Stimulated activated CD8-positive, alpha-beta memory T cell treated with anti-CD3 and anti-CD28 coated beads, Interleukin-15, amount 100 ng/mL, for 4 hours (primary cell): ENCODE results near the gene HACD2.

ENCODE experiments used
- DNase-seq, 2 donors: peaks; one replicate each; pipeline ENCODE4 v3.0.0-alpha.2; 2020; ENCODE audit warnings: low read depth in 2 of 2

The HACD2 gene

DNA sequence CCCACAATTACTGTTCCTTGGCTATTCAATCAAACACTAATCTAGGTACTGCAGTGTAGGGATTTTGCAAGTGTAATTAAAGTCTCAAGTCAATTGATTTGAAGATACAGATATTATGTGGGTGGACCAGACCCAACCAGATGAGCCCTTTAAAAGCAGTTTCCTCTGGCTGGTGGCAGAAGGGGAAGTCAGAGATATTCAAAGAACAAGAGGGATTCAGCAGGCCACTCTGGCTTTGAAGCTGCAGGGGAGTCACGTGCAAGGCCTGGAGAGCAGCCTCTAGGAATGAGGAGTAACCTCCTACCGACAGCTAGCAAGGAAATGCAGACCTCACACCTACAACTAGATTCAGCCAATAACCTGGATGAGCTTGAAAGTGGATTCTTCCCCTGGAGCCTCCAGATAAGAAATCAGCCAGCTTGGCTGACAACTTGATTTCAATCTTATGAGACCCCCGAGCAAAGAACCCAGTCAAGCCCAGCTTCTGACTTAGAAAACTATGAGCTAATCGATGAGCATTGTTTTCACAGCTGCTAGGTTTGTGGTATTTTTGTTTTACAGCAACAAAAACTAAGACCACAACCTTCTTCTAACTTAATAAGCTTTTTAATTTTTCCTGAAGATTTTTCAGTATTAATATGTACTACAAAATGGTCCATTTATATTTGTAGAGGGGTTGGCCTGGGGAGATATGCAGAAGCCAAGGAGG lies 13.4 kb downstream of the HACD2 start:
- no peak for DNase-seq

DNA sequence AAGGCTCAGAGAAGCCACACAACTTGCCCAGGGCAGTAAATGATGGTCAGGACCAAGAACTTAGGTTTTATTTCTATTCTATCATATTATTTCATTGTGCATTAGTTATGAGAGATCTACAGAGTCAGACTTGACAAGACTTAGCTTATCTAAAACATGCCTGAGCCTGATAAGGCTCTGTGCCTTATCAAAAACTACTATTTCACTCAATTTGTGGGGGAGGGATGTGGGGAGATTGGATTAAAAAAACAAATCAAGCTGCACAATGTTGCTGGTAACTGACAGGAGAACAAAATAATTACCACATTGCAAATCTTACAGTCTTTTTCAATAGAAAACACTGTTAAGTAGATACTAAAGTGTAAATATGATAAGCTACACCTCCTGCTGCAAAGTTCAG lies 16.0 kb downstream of the HACD2 start:
- DNase-seq, result no peak

- no peak for DNase-seq
Measured at GRCh38 chr3:123568034-123568433, 16.8 kb downstream of the HACD2 start.

DNA sequence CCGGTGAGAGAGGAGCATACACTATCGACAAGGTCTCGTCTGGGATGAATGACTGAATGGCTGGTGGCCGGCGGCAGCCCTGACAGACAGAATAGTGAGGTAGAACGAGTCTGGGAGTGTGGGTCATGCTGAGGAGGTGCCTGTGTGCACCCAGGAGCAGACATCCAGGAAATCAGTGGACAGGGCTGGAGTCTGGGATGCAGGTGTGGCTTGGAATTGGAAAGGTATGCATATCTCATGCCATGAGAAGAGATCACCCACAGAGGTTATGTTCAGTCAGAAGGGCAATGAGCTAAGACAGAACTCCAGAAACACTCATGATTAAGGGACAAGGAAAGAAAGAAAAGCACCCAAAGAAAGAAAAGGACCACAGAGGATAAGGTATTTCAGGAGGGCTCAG lies 20.8 kb downstream of the HACD2 start:
- no peak for DNase-seq

DNA sequence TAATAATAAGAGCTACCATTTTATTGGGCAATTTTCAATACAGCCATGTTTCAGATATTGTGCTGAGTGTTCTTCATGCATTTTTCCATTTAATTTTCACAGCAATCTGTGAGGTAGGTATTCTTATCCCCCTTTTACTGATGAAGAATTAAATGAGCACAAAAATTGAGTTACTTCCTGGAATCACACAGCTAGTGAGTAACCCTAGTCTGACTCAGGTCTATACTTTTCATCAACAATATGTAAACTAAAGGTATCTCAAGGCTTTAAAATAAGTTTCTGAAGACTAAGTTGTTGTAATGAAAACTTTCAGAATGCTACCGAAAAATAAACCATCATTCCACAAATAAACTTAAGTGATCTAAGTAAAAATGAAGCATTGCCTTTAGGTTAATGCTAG lies 22.3 kb downstream of the HACD2 start:
- no peak for DNase-seq

DNA sequence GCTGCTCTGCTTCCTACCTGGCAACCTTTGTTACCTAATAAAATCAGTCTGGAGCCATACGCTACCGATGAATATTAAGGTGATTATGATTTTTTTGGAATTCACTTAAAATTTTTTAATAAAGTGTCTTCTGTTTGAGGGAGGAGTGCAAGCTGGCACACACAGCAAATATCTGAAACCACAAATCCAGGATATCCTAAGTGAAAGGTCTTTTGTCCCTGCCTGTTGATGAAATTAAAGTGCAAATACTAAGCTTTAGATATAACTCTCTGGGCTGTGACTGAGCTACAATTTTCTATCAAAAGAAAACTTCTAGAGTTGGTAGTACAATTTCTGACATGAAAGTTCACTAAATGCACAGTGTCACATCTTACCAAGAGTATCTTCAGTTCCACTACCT lies 23.7 kb downstream of the HACD2 start:
- no peak for DNase-seq

GRCh38 chr3:123559040-123559861 lies 25.6 kb downstream of the HACD2 start:
- DNase-seq, result no peak

- no peak for DNase-seq
Measured at GRCh38 chr3:123553536-123553935, 31.3 kb downstream of the HACD2 start.

DNA sequence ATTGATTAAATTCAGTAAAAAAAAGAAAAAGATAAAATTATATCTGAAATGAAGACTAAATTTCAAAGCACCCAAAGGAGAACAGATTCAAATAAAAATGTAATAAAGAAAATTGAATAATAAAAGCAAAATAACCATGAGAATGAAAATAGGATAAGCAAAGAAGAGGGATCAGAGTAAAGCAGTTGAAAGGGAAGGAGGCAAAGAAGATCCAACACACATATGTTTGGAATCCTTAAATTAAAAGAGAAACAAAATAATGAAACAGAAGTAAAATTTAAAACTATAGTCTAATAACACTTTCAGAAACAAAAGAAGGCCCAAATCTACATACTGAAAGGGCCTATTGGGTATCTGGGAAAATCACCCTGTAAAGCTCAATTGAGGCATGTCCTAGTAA lies 32.1 kb downstream of the HACD2 start:
- DNase-seq, result no peak

- DNase-seq, result no peak
Measured at GRCh38 chr3:123552095-123552714, 32.6 kb downstream of the HACD2 start.

DNA sequence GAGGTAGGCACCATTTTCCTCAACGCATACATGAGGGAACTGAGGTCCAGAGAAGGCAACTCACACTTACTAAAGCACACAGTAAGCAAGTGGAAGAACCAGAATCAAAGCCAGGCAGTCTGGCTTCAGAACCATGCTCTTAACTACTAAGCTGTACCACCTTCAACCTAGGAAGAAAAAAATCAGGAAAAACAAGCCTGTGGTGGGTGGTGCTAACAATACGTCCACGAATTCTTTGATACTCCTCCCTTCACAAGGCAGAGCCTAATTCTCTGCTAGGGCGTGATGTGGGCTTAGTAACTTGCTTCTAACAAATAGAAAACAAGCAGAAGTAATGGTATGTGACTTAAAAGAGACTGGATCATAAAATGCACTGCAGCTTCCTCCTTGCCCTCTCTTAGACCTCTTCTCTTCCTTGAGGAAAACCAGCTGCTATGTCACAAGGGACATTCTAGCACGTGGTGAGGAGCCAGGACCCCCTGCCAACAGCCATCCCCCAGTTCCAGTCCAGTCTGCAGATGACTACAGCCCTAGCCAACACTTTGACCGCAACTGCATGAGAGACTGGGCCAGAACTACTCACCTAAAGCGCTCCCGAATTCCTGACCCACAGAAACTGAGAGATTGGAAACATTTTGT lies 36.9 kb downstream of the HACD2 start:
- no peak for DNase-seq

DNA sequence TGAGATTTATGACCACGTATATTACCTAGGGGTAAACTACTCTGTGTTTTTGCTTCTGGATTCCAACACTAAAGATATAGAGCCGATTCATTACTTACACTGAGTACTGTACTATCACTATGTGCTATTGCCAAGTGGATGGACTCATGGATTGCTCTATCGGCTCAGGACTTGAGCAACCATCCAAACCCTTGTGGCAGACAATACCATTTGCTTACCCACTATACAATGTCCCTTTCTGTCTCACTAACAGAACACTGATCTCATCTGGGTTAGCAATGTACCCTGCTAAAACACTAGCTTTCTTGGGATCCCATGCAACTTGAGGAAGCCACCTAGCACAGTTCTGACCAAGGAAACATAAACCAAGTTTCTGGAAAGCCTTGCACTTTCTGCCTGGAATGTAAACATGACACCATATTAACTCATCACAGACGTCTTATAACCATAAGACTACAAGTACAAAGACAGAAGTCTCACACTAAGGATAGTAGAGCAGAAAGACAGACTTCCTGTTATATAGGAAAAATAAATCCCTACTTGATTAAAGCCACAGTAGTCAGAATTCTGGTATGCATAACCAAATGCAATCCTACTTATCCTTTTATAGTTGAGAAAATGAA lies 38.6 kb downstream of the HACD2 start:
- DNase-seq, result no peak

GRCh38 chr3:123543950-123544349 lies 40.9 kb downstream of the HACD2 start:
- DNase-seq, result no peak

DNA sequence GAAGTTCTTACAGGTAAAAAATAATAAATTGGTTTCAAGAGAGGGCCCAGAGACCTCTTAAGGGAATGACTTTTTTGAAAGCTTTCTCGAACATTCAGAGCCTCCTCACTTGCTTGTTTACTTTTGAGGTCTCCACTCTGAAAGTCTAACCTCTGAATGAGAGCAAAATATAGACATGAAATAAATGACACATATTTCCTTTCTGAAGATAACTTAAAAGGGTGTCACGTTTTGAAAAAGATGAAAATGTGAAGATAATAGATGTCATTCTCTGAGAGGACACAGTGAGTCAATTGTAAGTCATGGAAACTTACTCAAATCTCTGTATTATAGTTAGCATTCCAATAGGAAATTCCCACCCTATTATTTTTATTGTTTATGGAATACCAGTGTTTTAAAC lies 44.6 kb downstream of the HACD2 start:
- DNase-seq, result no peak

GRCh38 chr3:123536153-123536895 lies 48.5 kb downstream of the HACD2 start:
- DNase-seq, result no peak

- no peak for DNase-seq
Measured at GRCh38 chr3:123535580-123535979, 49.3 kb downstream of the HACD2 start.

DNA sequence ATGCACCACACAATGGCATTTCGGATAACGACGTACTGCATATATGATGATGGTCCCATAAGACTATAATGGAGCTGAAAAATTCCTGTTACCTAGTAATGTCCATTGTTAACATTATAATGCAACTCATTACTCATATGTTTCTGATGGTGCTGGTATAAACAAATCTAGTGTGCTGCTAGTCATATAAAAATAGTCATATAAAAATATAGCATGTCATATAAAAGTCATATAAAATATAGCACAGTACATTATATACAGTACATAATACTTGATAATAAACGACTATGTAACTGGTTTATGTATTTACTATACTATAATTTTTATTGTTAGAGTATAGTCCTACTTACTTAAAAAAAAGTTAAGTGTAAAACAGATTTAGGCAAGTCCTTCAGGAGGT lies 50.6 kb downstream of the HACD2 start:
- DNase-seq, result no peak

- no peak for DNase-seq
Measured at GRCh38 chr3:123533554-123534159, 51.2 kb downstream of the HACD2 start.

DNA sequence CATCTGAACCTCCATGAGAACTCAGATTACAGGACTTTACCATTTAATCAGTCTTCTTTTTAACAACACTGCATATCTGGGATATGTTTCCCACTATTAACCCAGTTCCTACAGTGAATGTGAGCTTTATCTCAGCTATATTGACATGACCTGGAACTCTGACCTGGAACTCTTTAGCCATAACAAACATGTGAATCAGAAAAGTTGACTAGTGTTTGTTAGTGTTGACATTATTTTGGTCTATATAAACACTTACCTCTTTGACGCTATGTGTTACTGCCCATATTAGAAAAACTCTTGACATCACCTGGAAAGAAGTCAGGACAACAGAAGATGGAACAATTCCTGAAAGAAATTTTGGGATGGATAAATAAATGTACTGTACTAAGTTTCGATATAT lies 56.7 kb downstream of the HACD2 start:
- DNase-seq, result no peak

- no peak for DNase-seq
Measured at GRCh38 chr3:123527046-123527445, 57.8 kb downstream of the HACD2 start.

GRCh38 chr3:123526474-123526873 lies 58.4 kb downstream of the HACD2 start:
- no peak for DNase-seq
